ENCODE results near the gene VEGFA.

Gene VEGFA

DNA sequence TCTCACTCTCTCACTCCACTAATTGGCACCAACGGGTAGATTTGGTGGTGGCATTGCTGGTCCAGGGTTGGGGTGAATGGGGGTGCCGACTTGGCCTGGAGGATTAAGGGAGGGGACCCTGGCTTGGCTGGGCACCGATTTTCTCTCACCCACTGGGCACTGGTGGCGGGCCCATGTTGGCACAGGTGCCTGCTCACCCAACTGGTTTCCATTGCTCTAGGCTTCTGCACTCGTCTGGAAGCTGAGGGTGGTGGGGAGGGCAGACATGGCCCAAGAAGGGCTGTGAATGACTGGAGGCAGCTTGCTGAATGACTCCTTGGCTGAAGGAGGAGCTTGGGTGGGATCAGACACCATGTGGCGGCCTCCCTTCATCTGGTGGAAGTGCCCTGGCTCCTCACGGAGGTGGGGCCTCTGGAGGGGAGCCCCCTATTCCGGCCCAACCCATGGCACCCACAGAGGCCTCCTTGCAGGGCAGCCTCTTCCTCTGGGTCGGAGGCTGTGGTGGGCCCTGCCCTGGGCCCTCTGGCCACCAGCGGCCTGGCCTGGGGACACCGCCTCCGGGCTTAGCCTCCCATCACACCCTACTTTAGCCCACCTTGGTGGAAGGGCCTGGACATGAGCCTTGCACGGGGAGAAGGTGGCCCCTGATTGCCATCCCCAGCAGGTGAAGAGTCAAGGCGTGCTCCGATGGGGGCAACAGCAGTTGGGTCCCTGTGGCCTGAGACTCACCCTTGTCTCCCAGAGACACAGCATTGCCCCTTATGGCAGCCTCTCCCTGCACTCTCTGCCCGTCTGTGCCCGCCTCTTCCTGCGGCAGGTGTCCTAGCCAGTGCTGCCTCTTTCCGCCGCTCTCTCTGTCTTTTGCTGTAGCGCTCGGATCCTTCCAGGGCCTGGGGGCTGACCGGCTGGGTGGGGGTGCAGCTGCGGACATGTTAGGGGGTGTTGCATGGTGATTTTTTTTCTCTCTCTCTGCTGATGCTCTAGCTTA lies 11.2 kb downstream of the VEGFA start:
- in situ Hi-C loops (cut with MboI; ENCODE audit: low pct_unique_long_range_greater_than_20kb, low sequenced_read_pairs) = no loop called here
- DNase-seq = no peak

DNA sequence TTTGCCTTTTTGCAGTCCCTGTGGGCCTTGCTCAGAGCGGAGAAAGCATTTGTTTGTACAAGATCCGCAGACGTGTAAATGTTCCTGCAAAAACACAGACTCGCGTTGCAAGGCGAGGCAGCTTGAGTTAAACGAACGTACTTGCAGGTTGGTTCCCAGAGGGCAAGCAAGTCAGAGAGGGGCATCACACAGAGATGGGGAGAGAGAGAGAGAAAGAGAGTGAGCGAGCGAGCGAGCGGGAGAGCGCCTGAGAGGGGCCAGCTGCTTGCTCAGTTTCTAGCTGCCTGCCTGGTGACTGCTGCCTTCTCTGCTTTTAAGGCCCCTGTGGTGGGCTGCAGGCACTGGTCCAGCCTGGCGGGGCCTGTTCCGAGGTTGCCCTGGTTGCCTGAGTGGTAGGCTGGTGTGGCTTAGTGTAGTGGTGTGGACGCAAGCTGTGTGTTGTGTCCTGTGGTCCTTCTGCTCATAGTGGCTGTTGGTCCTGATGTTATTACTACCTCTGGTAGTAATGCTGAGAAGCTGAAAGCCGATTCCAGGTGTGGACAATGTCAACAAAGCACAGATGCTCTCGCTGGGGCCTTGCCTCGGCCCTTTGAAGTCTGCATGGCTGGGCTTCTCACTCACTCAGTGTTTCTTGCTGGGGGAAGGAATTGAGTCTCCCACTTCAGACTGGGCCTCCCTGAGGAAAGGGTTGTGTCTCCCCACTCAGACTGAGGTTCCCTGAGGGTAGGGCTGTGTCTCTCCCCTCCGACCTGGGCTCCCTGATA lies 12.1 kb downstream of the VEGFA start:
- DNase-seq = no peak
- in situ Hi-C loops (cut with MboI; ENCODE audit: low pct_unique_long_range_greater_than_20kb, low sequenced_read_pairs) = no loop called here

DNA sequence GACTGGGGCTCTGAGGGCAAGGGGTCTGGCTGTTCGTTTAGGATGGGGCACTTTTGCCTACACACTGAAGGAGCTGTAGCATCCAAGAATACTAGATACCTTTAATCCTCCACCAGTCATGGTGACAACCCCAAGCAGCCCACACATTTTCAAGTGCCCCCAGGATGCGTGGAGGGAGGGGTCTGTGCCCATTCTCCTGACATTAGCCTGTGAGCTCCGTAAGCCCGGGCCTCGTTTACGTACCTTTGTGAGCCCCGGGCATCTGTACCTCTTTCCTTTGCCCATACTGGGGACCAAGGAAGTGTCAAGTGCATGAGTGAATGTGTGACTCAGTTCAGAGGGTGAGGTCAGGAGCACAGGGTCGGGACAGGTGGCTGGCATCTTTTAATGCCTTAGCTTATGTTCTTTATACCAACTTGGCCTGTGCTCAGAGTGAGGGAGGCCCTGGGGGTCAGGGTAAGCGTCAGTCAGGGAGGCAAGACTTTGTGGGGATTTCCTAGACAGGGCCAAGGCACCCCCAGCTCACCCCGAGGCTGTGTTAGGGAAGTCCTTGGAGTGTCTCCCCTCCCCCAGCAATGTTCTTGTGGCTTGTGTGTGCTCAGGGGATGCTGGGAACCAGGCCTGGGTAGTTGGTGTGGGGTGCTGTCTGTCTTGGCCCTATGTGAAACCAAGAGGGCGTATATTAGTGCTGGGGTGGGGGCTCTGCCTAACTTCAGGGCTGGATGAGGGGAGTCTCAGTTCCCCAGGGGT lies 12.9 kb downstream of the VEGFA start:
- DNase-seq = no peak
- in situ Hi-C loops (cut with MboI; ENCODE audit: low pct_unique_long_range_greater_than_20kb, low sequenced_read_pairs) = no loop called here

DNA sequence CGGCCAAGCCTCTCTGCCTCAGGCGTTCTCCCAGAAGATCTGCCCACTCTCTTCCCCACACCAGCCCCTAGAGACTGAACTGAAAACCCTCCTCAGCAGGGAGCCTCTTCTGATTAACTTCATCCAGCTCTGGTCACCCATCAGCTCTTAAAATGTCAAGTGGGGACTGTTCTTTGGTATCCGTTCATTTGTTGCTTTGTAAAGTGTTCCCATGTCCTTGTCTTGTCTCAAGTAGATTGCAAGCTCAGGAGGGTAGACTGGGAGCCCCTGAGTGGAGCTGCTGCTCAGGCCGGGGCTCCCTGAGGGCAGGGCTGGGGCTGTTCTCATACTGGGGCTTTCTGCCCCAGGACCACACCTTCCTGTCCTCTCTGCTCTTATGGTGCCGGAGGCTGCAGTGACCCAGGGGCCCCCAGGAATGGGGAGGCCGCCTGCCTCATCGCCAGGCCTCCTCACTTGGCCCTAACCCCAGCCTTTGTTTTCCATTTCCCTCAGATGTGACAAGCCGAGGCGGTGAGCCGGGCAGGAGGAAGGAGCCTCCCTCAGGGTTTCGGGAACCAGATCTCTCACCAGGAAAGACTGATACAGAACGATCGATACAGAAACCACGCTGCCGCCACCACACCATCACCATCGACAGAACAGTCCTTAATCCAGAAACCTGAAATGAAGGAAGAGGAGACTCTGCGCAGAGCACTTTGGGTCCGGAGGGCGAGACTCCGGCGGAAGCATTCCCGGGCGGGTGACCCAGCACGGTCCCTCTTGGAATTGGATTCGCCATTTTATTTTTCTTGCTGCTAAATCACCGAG lies 14.2 kb downstream of the VEGFA start:
- no peak for DNase-seq
- in situ Hi-C loops (cut with MboI; ENCODE audit: low pct_unique_long_range_greater_than_20kb, low sequenced_read_pairs) = no loop called here

DNA sequence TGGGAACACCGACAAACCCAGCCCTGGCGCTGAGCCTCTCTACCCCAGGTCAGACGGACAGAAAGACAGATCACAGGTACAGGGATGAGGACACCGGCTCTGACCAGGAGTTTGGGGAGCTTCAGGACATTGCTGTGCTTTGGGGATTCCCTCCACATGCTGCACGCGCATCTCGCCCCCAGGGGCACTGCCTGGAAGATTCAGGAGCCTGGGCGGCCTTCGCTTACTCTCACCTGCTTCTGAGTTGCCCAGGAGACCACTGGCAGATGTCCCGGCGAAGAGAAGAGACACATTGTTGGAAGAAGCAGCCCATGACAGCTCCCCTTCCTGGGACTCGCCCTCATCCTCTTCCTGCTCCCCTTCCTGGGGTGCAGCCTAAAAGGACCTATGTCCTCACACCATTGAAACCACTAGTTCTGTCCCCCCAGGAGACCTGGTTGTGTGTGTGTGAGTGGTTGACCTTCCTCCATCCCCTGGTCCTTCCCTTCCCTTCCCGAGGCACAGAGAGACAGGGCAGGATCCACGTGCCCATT lies 15.3 kb downstream of the VEGFA start:
- no peak for DNase-seq

DNA sequence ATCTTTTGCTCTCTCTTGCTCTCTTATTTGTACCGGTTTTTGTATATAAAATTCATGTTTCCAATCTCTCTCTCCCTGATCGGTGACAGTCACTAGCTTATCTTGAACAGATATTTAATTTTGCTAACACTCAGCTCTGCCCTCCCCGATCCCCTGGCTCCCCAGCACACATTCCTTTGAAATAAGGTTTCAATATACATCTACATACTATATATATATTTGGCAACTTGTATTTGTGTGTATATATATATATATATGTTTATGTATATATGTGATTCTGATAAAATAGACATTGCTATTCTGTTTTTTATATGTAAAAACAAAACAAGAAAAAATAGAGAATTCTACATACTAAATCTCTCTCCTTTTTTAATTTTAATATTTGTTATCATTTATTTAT lies 15.9 kb downstream of the VEGFA start:
- no peak for DNase-seq
- in situ Hi-C loops (cut with MboI; ENCODE audit: low pct_unique_long_range_greater_than_20kb, low sequenced_read_pairs) = no loop called here

More for the DNA sequence above, 15.3 kb downstream of the VEGFA start:
- in situ Hi-C loops (cut with MboI; ENCODE audit: low pct_unique_long_range_greater_than_20kb, low sequenced_read_pairs) = no loop called here

DNA sequence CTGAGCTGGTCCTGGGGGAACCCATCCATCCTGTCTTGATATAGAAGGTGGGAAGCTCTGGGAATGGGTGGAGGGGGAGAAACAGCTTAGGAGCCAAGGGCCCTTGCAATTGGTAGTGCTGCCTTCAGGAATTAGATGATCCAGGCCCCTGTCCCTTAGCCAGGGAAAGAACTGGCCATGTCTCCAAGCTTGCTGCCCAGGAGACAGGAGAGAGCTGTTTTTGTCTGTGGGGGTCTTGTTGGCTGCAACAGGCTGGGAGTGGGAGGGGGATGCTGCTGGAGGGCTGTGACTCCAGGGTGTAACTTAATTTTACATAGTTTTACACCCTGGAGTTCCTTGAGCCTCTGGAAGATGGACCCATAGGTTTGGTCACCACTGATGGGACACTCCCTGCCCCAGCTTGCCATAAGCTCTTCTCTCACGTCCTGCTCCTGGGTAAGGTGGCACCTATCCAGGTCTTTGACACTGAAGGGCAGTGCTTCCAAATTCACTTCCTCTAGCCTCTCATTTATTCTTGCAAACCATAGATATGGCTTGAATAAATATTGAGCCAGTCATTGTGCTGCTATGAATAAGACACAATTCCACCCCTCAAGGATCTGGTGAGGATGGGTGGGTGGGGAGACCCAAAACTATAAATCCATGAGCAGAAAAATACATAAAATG lies 16.8 kb downstream of the VEGFA start:
- DNase-seq = no peak
- in situ Hi-C loops (cut with MboI; ENCODE audit: low pct_unique_long_range_greater_than_20kb, low sequenced_read_pairs) = no loop called here

DNA sequence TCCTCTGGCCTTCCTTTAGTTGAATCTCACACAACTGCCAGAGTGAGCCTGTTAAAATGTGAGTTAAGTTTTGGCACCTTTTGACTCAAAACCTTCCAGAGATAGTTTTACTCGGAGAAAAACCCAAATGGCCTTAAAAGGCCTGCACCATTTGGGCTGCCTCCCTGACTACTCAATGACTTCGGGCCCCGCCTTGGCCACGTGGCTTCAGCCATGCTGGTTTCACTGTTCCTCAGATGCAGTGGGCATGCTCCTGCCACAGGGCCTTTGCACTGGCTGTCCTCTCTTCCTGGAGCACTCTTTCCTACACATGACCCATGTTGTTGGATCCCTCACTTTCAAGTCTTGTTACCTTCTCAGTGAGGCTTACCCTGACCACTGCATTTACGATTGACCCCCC lies 18.3 kb downstream of the VEGFA start:
- in situ Hi-C loops (cut with MboI; ENCODE audit: low pct_unique_long_range_greater_than_20kb, low sequenced_read_pairs) = no loop called here

DNA sequence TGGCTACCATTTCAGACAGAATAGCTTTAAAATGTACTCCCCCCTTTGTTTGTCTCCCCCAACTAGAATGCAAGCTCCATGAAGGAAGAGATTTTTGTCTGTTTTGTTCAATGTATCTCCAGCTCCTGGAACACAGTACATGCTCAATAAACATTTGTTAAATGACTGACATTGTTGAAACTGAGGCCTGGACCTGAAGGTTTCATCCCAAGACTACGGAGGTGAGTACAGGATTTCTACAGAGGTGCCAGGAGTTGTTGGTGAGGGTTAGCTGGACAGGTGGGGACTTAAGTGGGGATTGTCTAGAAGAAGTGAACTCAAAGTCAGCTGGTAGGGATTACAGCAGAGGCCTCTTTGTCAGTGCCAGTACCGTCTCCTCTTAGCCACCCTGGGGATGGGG lies 19.4 kb downstream of the VEGFA start:
- DNase-seq = no peak
- in situ Hi-C loops (cut with MboI; ENCODE audit: low pct_unique_long_range_greater_than_20kb, low sequenced_read_pairs) = no loop called here

More for the DNA sequence above, 18.3 kb downstream of the VEGFA start:
- DNase-seq = no peak

DNA sequence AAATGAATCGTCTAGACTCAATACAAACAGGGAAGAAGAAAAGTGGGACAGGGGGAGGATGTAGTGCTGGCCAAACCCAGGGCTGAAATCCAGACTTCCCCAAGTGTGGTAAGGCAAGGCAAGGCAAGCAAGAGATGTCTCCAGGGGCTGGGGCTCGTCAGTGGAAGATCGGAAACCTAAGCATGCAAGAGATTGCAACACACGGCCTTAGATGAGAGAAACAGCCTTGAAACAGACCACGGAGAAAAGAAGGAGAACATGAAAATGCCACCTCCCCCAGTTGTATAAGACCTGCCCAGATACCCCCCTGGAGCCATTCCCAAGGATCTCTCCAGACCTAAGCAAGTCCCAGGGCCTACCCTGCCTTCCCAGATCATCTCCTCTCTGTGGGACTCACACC lies 20.0 kb downstream of the VEGFA start:
- DNase-seq = peak; percentile 73

DNA sequence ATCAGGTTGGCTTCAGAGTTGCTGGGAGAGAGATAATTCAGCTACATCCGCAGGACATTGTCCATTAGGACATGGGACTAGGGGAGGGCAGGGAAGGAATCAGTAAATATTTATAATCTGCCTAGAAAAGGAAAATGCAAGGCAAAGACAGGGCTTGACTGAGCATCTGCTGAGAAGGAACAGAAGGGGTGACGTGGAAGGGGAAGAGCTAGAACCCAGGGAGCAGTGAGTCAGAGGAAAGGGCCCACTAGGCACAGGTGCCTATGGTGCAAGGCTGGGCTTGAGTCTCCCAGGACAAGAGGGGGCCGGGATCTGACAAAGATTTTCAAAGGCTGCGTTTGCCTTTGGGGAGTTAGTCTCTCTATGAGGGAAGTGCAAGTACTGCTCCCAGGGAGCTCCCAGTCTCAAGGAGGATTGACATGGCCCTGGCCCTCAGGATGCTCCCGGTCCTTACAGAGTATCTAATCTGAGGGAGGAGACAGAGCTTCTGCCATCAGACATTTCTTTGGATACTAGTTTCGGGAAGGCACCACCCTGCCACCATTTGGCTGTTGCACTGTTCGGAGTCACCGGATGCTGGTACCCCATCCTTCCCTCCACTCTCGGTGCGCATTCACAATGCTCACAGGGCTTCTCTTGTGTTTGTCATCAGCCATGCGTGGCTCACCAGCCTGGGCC lies 21.9 kb downstream of the VEGFA start:
- in situ Hi-C loops (cut with MboI; ENCODE audit: low pct_unique_long_range_greater_than_20kb, low sequenced_read_pairs) = no loop called here
- DNase-seq = no peak

More for the DNA sequence above, 20.0 kb downstream of the VEGFA start:
- in situ Hi-C loops (cut with MboI; ENCODE audit: low pct_unique_long_range_greater_than_20kb, low sequenced_read_pairs) = no loop called here

DNA sequence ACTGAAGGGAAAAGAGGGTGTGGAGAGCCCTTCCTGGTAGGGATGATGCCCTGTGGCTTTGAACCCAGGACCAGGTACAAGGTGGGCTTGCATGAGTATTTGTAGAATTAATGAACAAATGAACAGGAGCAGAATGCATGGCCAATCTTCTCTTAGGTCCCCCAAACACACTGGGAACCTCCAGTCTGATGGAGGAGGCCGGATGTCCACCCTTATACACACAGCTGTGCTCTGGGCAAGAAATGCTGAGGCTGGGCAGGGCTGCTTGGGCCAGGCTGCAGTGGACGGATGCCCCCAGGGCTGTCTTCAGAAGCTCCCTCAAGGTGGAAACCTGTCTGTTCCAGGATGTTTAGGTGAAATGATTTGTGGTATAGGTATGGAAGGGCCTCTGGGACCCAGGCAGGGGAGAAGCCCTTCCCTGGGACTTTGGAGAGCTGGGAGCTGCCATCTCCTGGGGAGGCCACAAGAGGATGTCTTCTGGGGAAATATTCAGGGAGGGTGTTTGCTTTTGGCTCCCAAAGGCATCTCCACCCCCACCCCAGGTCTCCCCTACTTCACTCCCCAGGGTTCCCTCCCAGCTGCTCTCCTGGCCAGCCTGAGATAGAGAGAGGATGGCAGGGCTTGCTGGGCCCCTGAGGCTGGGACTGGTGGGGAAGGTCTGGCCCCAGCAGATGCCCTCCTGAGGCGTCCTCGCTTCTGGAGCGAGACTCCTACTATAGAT lies 23.3 kb downstream of the VEGFA start:
- in situ Hi-C loops (cut with MboI; ENCODE audit: low pct_unique_long_range_greater_than_20kb, low sequenced_read_pairs) = no loop called here
- no peak for DNase-seq

DNA sequence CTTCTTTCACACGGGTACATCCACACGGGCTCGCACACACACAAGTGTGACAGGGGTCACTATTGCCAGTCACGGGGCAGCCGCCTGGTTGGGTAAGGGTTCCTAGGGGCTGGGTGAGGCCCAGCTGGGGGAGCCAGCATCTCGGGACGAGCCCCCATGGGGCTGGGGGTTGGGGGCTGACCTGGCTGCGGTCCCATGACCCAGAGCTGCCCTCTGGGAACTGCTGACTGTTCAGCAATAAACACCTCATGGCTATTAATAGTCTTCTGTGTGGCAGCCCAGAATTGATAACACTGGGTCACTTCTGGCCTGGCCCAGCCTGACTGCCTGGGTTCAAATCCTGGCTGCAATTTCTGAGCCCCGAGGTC lies 23.8 kb downstream of the VEGFA start:
- in situ Hi-C loops (cut with MboI; ENCODE audit: low pct_unique_long_range_greater_than_20kb, low sequenced_read_pairs) = no loop called here
- no peak for DNase-seq

DNA sequence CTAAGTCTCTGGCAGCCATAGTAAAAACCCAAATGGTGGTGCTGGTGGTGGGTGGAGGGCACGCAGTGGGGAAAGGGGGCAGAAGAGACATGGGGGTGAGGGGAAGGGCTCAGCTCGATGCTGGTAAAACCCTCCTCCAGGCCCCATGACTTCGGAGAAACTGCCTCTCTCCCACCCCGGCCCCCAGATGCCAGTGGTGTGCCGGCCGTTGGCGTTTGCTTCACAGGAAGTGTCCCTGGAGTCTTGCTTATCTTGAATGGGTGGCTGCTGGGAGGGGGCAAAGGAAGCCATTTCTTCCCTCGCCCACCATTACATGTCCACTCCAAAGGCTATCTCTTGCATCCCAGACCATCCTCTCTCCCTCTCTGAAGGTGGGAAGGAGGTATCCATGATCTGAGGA lies 25.4 kb downstream of the VEGFA start:
- in situ Hi-C loops (cut with MboI; ENCODE audit: low pct_unique_long_range_greater_than_20kb, low sequenced_read_pairs) = no loop called here
- no peak for DNase-seq

DNA sequence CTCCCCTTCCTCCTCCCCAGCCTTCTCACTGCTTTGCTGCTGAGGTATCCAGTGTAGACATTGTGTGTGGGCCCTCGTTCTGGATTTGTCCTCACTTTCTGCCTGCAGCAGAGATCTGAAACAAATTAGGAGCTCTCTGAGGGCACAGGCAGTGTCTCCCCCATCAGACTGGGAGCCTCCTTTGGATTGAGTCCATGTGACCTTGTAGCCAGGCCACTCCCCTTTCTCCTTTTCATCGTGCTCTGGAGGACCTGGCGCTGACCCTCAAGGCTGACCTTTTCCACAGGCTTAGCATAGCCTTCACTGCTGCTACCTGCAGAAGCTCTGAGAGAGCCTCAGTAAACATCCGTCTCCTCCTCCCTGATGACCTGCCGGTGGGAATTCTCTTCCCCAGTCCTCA lies 26.2 kb downstream of the VEGFA start:
- in situ Hi-C loops (cut with MboI; ENCODE audit: low pct_unique_long_range_greater_than_20kb, low sequenced_read_pairs) = no loop called here
- no peak for DNase-seq

DNA sequence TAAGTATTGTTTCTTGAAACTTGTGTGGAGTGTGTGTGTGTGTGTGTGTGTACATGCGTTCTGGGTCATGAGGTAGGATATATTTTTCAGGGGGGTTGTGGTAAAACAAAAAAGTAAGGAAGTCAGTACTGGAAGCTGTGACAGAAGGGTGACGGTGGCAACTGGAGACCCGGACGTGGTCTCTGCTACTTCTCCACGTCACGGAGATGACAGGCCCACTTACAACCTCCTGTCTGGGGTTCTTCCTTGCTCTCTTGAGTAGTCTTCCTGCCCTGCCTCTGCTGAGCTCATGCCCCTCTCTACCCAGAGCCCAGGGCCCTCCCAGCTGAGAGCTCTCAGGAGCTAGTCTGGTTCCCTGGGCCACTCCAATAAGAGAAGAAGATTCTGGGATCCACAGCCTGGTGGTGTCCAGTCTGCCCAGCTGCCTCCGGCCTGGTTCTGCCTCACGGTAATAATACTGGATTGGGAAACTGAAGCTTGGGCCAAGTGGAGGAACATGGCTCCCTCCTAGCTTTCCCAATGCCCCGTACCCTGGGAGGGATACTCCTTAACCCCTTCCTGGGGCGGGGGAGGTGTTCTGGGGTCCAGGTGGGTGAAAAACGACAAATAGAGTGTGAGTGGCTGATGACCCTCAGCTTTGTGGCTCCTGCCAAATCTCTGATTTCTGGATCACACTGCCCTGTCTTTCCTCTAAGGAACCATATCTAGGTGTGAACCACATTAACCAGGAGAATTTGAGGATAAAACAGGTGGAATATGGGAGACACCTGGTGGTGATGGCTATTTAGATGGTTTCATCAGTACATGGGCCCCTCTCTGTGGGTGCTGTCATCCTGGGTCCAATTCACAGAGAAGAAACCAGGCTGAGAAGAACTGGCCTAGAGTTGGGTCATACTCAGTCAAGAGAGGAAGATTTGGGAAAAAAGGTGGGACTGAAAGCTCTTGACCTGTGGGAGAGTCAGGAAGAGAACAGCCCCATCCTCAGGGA lies 27.2 kb downstream of the VEGFA start:
- in situ Hi-C loops (cut with MboI; ENCODE audit: low pct_unique_long_range_greater_than_20kb, low sequenced_read_pairs) = no loop called here
- peak; percentile 38 for DNase-seq
